ENCODE data around the gene AKNA.

DNA sequence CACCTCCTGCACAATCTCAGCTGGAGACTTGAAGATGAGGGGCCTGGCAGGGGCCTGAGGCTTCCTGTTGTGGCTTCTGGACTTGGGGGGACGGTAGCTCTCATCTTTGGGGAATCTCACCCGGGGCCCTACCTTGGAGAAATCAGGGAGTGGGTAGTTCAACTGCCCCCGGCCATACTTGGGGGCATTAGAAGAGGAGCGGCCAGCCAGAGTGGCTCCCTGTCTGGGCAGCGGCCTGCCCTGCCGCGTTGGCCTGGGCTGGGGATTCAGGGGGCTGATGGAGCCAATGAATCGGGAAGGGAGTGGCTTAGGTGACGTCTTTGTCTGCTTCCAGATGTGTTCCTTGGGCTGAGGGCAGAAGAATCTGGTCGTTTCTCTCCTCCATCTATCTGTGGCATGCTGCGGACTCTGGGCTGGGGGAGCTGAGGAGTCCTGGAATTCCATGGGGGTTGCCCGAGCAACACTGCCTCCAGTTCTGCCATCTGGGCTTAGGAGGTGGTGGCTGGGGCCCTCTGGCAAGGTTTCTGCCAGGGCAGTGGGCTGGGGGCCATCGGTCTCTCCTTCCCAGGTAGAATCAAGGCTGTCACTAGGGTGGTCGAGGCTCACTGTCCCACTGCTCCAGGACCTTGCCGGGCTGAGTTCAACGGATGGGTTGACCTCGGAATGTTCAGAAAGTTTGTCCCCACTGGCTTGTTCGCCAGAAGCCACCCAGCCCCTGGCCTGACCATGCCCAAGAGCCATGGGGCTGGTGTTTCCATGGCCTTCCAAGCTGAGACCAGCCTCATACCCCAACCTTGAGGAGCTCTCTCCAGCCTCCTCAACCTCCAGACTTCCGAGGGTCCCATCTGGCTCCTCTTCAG, 11.0 kb downstream of the AKNA start:
- no peak for TF ChIP-seq ZNF274 (IDR thresholded peaks at IDR 0.05; ENCODE audit: low read depth, low read length)
- no peak for TF ChIP-seq EGR1 (IDR thresholded peaks at IDR 0.05; ENCODE audit: low read depth)
- TF ChIP-seq, protein P1, sequence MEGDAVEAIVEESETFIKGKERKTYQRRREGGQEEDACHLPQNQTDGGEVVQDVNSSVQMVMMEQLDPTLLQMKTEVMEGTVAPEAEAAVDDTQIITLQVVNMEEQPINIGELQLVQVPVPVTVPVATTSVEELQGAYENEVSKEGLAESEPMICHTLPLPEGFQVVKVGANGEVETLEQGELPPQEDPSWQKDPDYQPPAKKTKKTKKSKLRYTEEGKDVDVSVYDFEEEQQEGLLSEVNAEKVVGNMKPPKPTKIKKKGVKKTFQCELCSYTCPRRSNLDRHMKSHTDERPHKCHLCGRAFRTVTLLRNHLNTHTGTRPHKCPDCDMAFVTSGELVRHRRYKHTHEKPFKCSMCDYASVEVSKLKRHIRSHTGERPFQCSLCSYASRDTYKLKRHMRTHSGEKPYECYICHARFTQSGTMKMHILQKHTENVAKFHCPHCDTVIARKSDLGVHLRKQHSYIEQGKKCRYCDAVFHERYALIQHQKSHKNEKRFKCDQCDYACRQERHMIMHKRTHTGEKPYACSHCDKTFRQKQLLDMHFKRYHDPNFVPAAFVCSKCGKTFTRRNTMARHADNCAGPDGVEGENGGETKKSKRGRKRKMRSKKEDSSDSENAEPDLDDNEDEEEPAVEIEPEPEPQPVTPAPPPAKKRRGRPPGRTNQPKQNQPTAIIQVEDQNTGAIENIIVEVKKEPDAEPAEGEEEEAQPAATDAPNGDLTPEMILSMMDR (IDR thresholded peaks at IDR 0.05 in 2 of 3, conservative IDR thresholded peaks at IDR 0.05 in 1 of 3; ENCODE audit: borderline replicate concordance in 1 of 3, insufficient read depth in 1 of 3, low read depth in 2 of 3, low read length in 2 of 3), result no peak
